Prostate gland (tissue), 2 donors: Measurements from ENCODE around the gene EML4. TPM values are rescaled to one million over a fixed set of nuclear protein-coding genes. Genes with fewer than 3 reads are reported as not detected.
A peak's percentile ranks its signal among the peaks of the same experiment; 100 is the strongest.

Experiments
- DNase-seq: peaks from one replicate; pipeline ENCODE4 v3.0.0-alpha.2; 2019; ENCODE audit warnings: low spot score
- H3K27ac ChIP-seq, 2 donors: fragments of 200-600 bp; sonication (generic); 2 replicates each; pipeline ENCODE4 v1.5.1; 2017 to 2019
- H3K27me3 ChIP-seq: fragments of 200-600 bp; sonication (generic); replicated peaks from 2 replicates; pipeline ENCODE4 v1.5.1; 2019; ENCODE audit not compliant: insufficient read depth
- H3K36me3 ChIP-seq, 2 donors: fragments of 200-600 bp; sonication (generic); 1 replicate in 1 of 2; 2 replicates in 1 of 2; pipeline versions ENCODE4 v1.5.1 to v1.8.1; 2017 to 2019
- H3K4me1 ChIP-seq: fragments of 200-600 bp; sonication (generic); replicated peaks from 2 replicates; pipeline ENCODE4 v1.5.1; 2019
- H3K4me3 ChIP-seq, 2 donors: fragments of 200-600 bp; sonication (generic); 2 replicates each; pipeline ENCODE4 v1.5.1; 2017 to 2019
- H3K9me3 ChIP-seq: fragments of 200-600 bp; sonication (generic); 2 replicates; pipeline ENCODE4 v1.5.1; 2017
- POLR2A ChIP-seq: fragments of 450-650 bp; IDR thresholded peaks from one replicate; pipeline ENCODE4 v1.6.1; 2016; ENCODE audit warnings: antibody characterized with exemption, mild to moderate bottlenecking
- POLR2AphosphoS5 ChIP-seq: sonication (generic); formaldehyde crosslinking; IDR thresholded peaks from one replicate; pipeline ENCODE4 v1.6.1; 2017; ENCODE audit warnings: antibody characterized with exemption
- WGBS: methylation state at CpG from one replicate; pipeline ENCODE4 v1.1.5; 2018; 5-methylcytosine and 5-hydroxymethylcytosine counted together
- intact Hi-C: fragments of 100-400 bp; cut with DNase I; formaldehyde crosslinking; loops from one replicate; pipeline ENCODE4 v1.14.2; 2022
- total RNA-seq, 2 donors: library from RNA; depleted of rRNA; stranded (reverse); fragments of >200 nt; gene quantifications; one replicate each; pipeline ENCODE4 v1.1.0, GENCODE V29; 2016
- TF ChIP-seq, protein P1 (sequence below), 4 experiments: fragments of 200-600 bp in 2 of 4; fragments of 450-650 bp in 2 of 4; sonication (generic) in 2 of 4; IDR thresholded peaks; 1 replicate in 3 of 4; 2 replicates in 1 of 4; pipeline ENCODE4 v1.5.1; 2016 to 2019; ENCODE audit warnings: antibody characterized with exemption in 4 of 4, mild to moderate bottlenecking in 2 of 4, moderate library complexity in 2 of 4

EML4 gene
- total RNA-seq, 2 donors from 2014 or later: 26.3 to 38.2 TPM

DNA sequence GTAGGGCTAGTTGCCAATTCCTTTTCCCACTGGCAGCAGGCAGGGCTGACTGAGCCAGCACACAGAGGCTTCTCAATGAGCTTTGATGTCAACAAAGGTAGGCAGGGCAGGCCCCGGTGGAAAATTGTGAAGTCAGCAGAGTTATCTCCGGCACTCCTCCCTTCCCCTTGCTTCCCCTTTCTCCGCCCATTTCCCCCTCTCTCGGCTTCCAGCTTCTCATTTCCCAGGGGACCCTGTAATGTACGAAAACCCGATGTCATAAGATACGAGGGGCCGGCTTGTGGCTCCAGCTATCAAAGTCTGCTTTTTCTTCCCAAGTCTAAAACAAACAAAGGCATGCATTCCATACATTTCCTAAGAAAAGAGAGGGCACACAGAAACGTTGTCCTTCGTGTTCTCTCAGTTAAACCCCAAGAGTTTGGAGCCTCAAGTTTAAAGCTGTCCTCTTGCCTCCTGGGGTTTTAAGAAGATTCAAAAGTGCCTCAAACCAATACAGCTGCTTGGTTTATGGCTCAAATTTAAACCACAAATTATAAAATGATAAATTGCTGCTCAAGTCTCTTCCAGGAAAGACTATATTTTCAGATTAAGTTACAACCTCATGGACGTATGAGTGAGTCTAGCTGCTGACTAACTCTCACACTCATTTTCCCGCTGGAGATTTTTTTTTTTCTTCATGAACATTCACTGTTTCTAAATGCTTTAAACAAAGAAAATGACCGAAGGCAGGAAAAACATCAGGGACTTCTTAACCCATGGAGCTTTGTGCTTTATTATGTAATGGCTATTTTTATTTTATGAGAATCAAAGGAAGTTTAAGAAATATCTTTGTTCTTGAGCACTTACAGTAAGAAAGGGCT lies 27.2 kb upstream of the EML4 start:
- peak; percentile 56 for DNase-seq
- Histone ChIP-seq H3K36me3 (no peaks in the 10 kb centered on the region), H3K4me1 (peaks cover 10% of the 10 kb centered on the region), H3K27me3 (no peaks in the 10 kb centered on the region), H3K27ac (peak overlapping the region; percentile 45 to 75), H3K9me3 (no peaks in the 10 kb centered on the region), H3K4me3 (no peak overlapping the region)
- TF ChIP-seq POLR2A (no peak), POLR2AphosphoS5 (peak; percentile 4)
- TF ChIP-seq, protein P1, sequence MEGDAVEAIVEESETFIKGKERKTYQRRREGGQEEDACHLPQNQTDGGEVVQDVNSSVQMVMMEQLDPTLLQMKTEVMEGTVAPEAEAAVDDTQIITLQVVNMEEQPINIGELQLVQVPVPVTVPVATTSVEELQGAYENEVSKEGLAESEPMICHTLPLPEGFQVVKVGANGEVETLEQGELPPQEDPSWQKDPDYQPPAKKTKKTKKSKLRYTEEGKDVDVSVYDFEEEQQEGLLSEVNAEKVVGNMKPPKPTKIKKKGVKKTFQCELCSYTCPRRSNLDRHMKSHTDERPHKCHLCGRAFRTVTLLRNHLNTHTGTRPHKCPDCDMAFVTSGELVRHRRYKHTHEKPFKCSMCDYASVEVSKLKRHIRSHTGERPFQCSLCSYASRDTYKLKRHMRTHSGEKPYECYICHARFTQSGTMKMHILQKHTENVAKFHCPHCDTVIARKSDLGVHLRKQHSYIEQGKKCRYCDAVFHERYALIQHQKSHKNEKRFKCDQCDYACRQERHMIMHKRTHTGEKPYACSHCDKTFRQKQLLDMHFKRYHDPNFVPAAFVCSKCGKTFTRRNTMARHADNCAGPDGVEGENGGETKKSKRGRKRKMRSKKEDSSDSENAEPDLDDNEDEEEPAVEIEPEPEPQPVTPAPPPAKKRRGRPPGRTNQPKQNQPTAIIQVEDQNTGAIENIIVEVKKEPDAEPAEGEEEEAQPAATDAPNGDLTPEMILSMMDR (IDR thresholded peaks at IDR 0.05): no peak
- intact Hi-C loops: no loop called here
- WGBS: 3% methylated on average over 13 of the region's 13 CpGs

DNA sequence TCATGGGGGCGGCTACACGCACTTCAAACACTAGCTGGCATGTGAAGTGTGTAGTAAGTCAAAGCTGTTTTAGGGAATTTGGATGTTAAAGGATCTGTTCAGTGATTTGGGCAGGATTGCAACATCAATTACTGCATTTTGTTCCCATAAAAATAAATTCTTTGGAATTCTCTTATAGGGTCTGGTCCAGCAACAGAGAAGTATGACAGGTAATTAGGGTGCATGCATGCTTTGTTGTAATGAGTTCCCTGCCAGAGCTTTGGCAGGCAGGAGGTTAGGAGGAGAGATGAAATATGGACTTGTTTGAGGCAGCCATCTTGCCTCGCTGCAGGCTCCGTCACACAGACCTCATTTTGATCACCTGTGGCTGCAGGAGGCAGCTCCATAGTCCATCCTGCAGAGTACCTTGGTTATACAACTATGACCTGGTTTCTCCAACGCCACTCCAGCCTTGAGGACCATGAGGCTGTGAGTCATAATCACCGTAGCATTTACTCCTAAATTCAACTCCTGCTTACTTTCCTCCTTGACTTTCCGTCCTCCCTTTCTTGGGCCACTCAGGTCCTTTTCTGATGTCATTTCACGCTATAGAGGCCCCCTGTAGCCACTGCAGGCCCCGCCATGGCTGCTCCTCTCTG lies 26.5 kb upstream of the EML4 start:
- intact Hi-C loops: no loop called here
- H3K4me1 ChIP-seq: peaks cover 12% of the 10 kb centered on the region
- DNase-seq: no peak

DNA sequence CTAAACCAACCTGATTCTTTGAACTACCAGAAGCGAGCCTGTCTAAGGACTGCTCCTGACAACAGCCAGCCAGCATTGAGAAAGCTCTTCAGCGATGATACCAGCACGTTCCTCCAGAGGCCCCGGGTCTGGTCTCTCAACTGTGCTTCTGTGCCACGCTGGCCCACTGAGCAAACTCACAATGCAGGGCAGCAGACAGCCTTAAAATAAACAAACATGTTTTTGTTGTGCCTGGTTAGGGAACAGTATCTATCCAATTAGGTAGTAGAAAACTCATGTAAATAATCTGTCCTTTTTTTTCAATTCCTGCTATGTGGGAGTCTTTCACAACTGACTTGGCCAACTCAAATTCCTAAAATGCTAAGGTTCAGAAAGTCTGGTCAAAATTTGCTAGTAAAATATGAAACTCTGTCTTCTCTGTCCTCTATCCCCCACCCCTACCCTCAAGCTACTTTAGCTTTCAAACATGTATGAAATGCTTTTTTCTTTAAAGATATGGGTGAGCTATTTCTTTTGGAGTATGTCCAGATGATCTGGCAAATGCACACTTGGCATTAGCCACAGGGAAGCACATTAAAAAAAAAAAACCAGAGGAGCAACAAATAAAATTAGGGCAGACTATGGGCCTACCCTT lies 21.4 kb upstream of the EML4 start:
- no peak for DNase-seq
- H3K4me1 ChIP-seq: peaks cover 5% of the 10 kb centered on the region
- 47% methylated on average over 5 of the region's 5 CpGs for WGBS
- H3K9me3 ChIP-seq: no peaks in the 10 kb centered on the region
- intact Hi-C loops: no loop called here
- peak overlapping the region in 1 of 2 donors; percentile 15 for H3K27ac ChIP-seq
- H3K4me3 ChIP-seq: no peak overlapping the region
- H3K36me3 ChIP-seq: no peaks in the 10 kb centered on the region
- TF ChIP-seq POLR2A: no peak
- TF ChIP-seq POLR2AphosphoS5: no peak
- TF ChIP-seq, protein P1 (IDR thresholded peaks at IDR 0.05): no peak
- no peaks in the 10 kb centered on the region for H3K27me3 ChIP-seq

More for the DNA sequence above, 26.5 kb upstream of the EML4 start:
- Histone ChIP-seq H3K27ac (peak overlapping the region; percentile 45 to 75), H3K4me3 (no peak overlapping the region), H3K9me3 (no peaks in the 10 kb centered on the region), H3K36me3 (no peaks in the 10 kb centered on the region), H3K27me3 (no peaks in the 10 kb centered on the region)
- no peak for TF ChIP-seq POLR2A
- TF ChIP-seq POLR2AphosphoS5: no peak
- TF ChIP-seq, protein P1 (IDR thresholded peaks at IDR 0.05): no peak
- 56% methylated on average over 9 of the region's 9 CpGs for WGBS

DNA sequence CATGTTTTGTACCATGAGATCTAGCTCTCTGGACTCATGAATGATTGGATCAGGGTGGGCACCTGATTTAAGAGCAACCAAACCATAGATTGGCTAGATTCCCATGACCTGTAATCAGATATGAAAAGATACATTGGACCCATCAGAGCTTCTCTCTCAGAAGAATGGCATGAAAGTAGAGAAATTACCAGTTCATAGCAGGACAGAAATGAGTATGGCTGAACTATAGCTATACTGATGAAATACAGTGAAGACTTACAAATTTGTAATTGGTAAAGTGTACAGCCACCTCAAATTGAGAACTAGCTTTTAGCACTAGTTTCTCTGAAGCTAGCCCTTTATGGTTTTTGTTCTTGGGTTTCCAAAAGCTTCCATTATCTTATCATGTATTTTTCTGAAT lies 19.0 kb upstream of the EML4 start:
- intact Hi-C loops: no loop called here
- H3K27ac ChIP-seq: no peak overlapping the region
- no peak for DNase-seq

More for the DNA sequence above, 19.0 kb upstream of the EML4 start:
- H3K4me3 ChIP-seq: no peak overlapping the region
- no peaks in the 10 kb centered on the region for H3K27me3 ChIP-seq
- H3K9me3 ChIP-seq: no peaks in the 10 kb centered on the region
- H3K36me3 ChIP-seq: no peaks in the 10 kb centered on the region
- peaks cover 5% of the 10 kb centered on the region for H3K4me1 ChIP-seq
- TF ChIP-seq POLR2A: no peak
- TF ChIP-seq, protein P1 (IDR thresholded peaks at IDR 0.05): no peak
